HCT116 (cell line): ENCODE data around the gene ADGRG7. TPM values are rescaled to one million over a fixed set of nuclear protein-coding genes. Genes with fewer than 3 reads are reported as not detected.

Experiments
- ATAC-seq: fragments of 200-7000 bp; cut with Tn5 transposase; 2 replicates; pipeline ENCODE4 v1.9.1; 2020; ENCODE audit warnings: mild to moderate bottlenecking, moderate library complexity
- BruUV-seq: library from RNA; stranded (reverse); fragments of 400-500 nt; replicated peaks from 2 replicates; lab custom pipeline; 2021; lab: Mats Ljungman, UMichigan
- CTCF ChIA-PET: fragments of 300-600 bp; sonication (Branson Sonifier 250); formaldehyde crosslinking; loops from one replicate; lab custom pipeline; 2021; ENCODE audit warnings: antibody characterized with exemption; lab: Charles Lee
- POLR2A ChIA-PET: fragments of 300-600, 350-600 bp; sonication (Branson Sonifier 250); formaldehyde crosslinking; loops from one replicate; lab custom pipeline; 2021; ENCODE audit warnings: antibody characterized with exemption; lab: Charles Lee
- RAD21 ChIA-PET, 2 experiments: fragments of 300-600 bp; sonication (Branson Sonifier 250); formaldehyde crosslinking; loops; one replicate each; lab custom pipeline; 2023; ENCODE audit warnings: low total read pairs in 2 of 2; ENCODE audit not compliant: uncharacterized antibody in 2 of 2, unreplicated experiment in 2 of 2, low non-redundant PET in 1 of 2; lab: Charles Lee
- DNase-seq: peaks from one replicate; pipeline ENCODE4 v3.0.0-alpha.2; 2010; ENCODE audit warnings: low read depth, low spot score
- H2AFZ ChIP-seq: fragments of 200-600 bp; shearing (Covaris generic), sonication (generic); 2 replicates; pipeline ENCODE4 v1.6.1; 2017; ENCODE audit warnings: low read depth, mixed run types, mixed read lengths, antibody characterized with exemption, low read length; ENCODE audit not compliant: poor library complexity, severe bottlenecking
- H3K27ac ChIP-seq: 2 replicates; pipeline ENCODE4 v1.5.1; 2012; ENCODE audit warnings: low read depth, low read length
- H3K27me3 ChIP-seq: fragments of 200-600 bp; sonication (generic); 2 replicates; pipeline ENCODE4 v1.6.1; 2016; ENCODE audit warnings: mixed run types, low read length, mixed read lengths; ENCODE audit not compliant: insufficient read depth
- H3K36me3 ChIP-seq, 2 experiments: fragments of 200-500 bp in 1 of 2; fragments of 200-600 bp in 1 of 2; sonication (Bioruptor generic) in 1 of 2; sonication (generic) in 1 of 2; 2 replicates each; pipeline versions ENCODE4 v1.5.1 to v1.6.1; 2014 to 2016; ENCODE audit warnings: low read length in 2 of 2, inconsistent platforms in 1 of 2, mixed read lengths in 1 of 2, mixed run types in 1 of 2; ENCODE audit not compliant: insufficient read depth in 2 of 2, control insufficient read depth in 1 of 2
- H3K4me1 ChIP-seq, 2 experiments: fragments of 200-600 bp in 1 of 2; sonication (generic) in 1 of 2; 2 replicates each; pipeline versions ENCODE4 v1.5.1 to v1.6.1; 2012 to 2017; ENCODE audit warnings: low read length in 2 of 2, inconsistent platforms in 1 of 2, mild to moderate bottlenecking in 1 of 2, mixed read lengths in 1 of 2, mixed run types in 1 of 2, moderate library complexity in 1 of 2; ENCODE audit not compliant: insufficient read depth in 2 of 2, control insufficient read depth in 1 of 2
- H3K4me2 ChIP-seq: fragments of 200-600 bp; sonication (generic); 2 replicates; pipeline ENCODE4 v1.6.1; 2017; ENCODE audit warnings: mixed run types, low read length, mixed read lengths
- H3K4me3 ChIP-seq, 2 experiments: fragments of 200-600 bp in 1 of 2; sonication (generic) in 1 of 2; replicated peaks in 1 of 2; 2 replicates each; pipeline ENCODE4 v1.5.1; 2011 to 2016; ENCODE audit warnings: low read length in 2 of 2, control low read depth in 1 of 2, low read depth in 1 of 2, mild to moderate bottlenecking in 1 of 2, mixed read lengths in 1 of 2, mixed run types in 1 of 2
- H3K79me2 ChIP-seq: fragments of 200-600 bp; sonication (generic); 2 replicates; pipeline ENCODE4 v1.6.1; 2017; ENCODE audit warnings: mild to moderate bottlenecking, mixed run types, low read length, moderate library complexity, mixed read lengths; ENCODE audit not compliant: insufficient read depth
- H3K9ac ChIP-seq: fragments of 200-600 bp; sonication (generic); 2 replicates; pipeline ENCODE4 v1.6.1; 2016; ENCODE audit warnings: low read length, mixed read lengths
- H3K9me2 ChIP-seq: fragments of 200-600 bp; sonication (generic), shearing (Covaris generic); 2 replicates; pipeline ENCODE4 v1.6.1; 2017; ENCODE audit warnings: mixed run types, mild to moderate bottlenecking, moderate library complexity; ENCODE audit not compliant: insufficient read depth
- H3K9me3 ChIP-seq, 2 experiments: fragments of 200-500 bp in 1 of 2; fragments of 200-600 bp in 1 of 2; sonication (Bioruptor generic) in 1 of 2; sonication (generic) in 1 of 2; 2 replicates each; pipeline ENCODE4 v1.6.1; 2014 to 2017; ENCODE audit warnings: low read length in 2 of 2, mixed read lengths in 2 of 2, inconsistent platforms in 1 of 2, low read depth in 1 of 2, mild to moderate bottlenecking in 1 of 2, mixed run types in 1 of 2, moderate library complexity in 1 of 2; ENCODE audit not compliant: control insufficient read depth in 1 of 2, insufficient read depth in 1 of 2
- H4K20me1 ChIP-seq: fragments of 200-600 bp; sonication (generic), shearing (Covaris generic); 2 replicates; pipeline ENCODE4 v1.6.1; 2017; ENCODE audit warnings: mixed run types, mild to moderate bottlenecking, moderate library complexity; ENCODE audit not compliant: insufficient read depth
- ATF3 ChIP-seq: IDR thresholded peaks from 2 replicates; pipeline ENCODE4 v1.6.1; 2012
- CTCF ChIP-seq, 3 experiments: fragments of 200-600 bp in 1 of 3; sonication (generic) in 1 of 3; IDR thresholded peaks in 2 of 3; conservative IDR thresholded peaks in 1 of 3; 2 replicates each; pipeline ENCODE4 v1.5.1; 2012 to 2017; ENCODE audit warnings: low read depth in 2 of 3, low read length in 2 of 3, antibody characterized with exemption in 1 of 3, borderline replicate concordance in 1 of 3, control low read depth in 1 of 3, mild to moderate bottlenecking in 1 of 3, mixed read lengths in 1 of 3, mixed run types in 1 of 3, moderate library complexity in 1 of 3; ENCODE audit not compliant: insufficient read depth in 1 of 3
- EGR1 ChIP-seq: IDR thresholded peaks from 2 replicates; pipeline ENCODE4 v1.6.1; 2012; ENCODE audit warnings: low read depth
- ELF1 ChIP-seq: IDR thresholded peaks from 2 replicates; pipeline ENCODE4 v1.6.1; 2012; ENCODE audit warnings: low read depth, borderline replicate concordance
- EZH2 ChIP-seq: fragments of 200-600 bp; sonication (generic); IDR thresholded peaks from 2 replicates; pipeline ENCODE4 v1.6.1; 2017; ENCODE audit warnings: antibody characterized with exemption, mixed run types
- FOSL1 ChIP-seq: IDR thresholded peaks from 2 replicates; pipeline ENCODE4 v1.6.1; 2012; ENCODE audit warnings: low read depth
- JUND ChIP-seq: IDR thresholded peaks from 2 replicates; pipeline ENCODE4 v1.6.1; 2012
- RAD21 ChIP-seq: IDR thresholded peaks from 2 replicates; pipeline ENCODE4 v1.6.1; 2012; ENCODE audit warnings: low read depth, mild to moderate bottlenecking
- REST ChIP-seq: IDR thresholded peaks from 2 replicates; pipeline ENCODE4 v1.6.1; 2012; ENCODE audit warnings: low read depth
- SIN3A ChIP-seq: IDR thresholded peaks from 2 replicates; pipeline ENCODE4 v1.6.1; 2012; ENCODE audit warnings: low read depth
- SP1 ChIP-seq: IDR thresholded peaks from 2 replicates; pipeline ENCODE4 v1.6.1; 2012; ENCODE audit warnings: low read depth
- TCF7L2 ChIP-seq: IDR thresholded peaks from 2 replicates; pipeline ENCODE4 v1.7.0; 2011; ENCODE audit warnings: borderline replicate concordance, inconsistent platforms; ENCODE audit not compliant: insufficient read depth, insufficient read length; ENCODE audit errors: extremely low read depth
- ZNF274 ChIP-seq: fragments of 200-500 bp; sonication (Bioruptor generic); IDR thresholded peaks from 2 replicates; pipeline ENCODE4 v1.6.1; 2014; ENCODE audit warnings: mild to moderate bottlenecking, low read depth, low read length, inconsistent platforms
- intact Hi-C: fragments of 100-400 bp; cut with micrococcal nuclease; formaldehyde crosslinking; loops from 2 replicates; pipeline ENCODE4 v1.10.0; 2022
- total RNA-seq: library from RNA; stranded (reverse); gene quantifications from one replicate; pipeline ENCODE4 v1.2.1, GENCODE V29; 2021; ENCODE audit not compliant: unreplicated experiment

The ADGRG7 gene
- total RNA-seq, 1 experiment from 2014 or later = not detected

GRCh38 chr3:100586832-100587231 lies 22.6 kb upstream of the ADGRG7 start:
- peaks cover 0 to 5% of the 10 kb centered on the region in 2 experiments; a peak in 1 of 4 replicates for H3K4me1 ChIP-seq
- H3K9me3 ChIP-seq = no peaks in the 10 kb centered on the region
- ATAC-seq (no peak), DNase-seq (no peak)
- no peaks in the 10 kb centered on the region for H3K9me2 ChIP-seq
- POLR2A ChIA-PET = no interaction called here
- H3K4me2 ChIP-seq = no peak overlapping the region
- intact Hi-C loops = no loop called here
- no peak overlapping the region for H3K9ac ChIP-seq
- H2AFZ ChIP-seq = no peak overlapping the region
- H3K36me3 ChIP-seq = no peaks in the 10 kb centered on the region
- CTCF ChIA-PET = no interaction called here
- H3K4me3 ChIP-seq = no peak overlapping the region
- no peaks in the 10 kb centered on the region for H4K20me1 ChIP-seq
- H3K27ac ChIP-seq = no peak overlapping the region
- RAD21 ChIA-PET = interaction anchor here in 1 of 2 experiments (0.6 kb wide), 1 partner anchor 94 kb away, joined by 3 read pairs; the partner anchor contains the start of gene TMEM45A
- no peaks in the 10 kb centered on the region for H3K27me3 ChIP-seq
- no TSS peak for BruUV-seq
- no peaks in the 10 kb centered on the region for H3K79me2 ChIP-seq
- TF ChIP-seq EZH2 (no peak), ZNF274 (no peak), EGR1 (no peak), SP1 (no peak)
- TF ChIP-seq, all 23 proteins: peak for 0

GRCh38 chr3:100588251-100588650 lies 21.1 kb upstream of the ADGRG7 start:
- Histone ChIP-seq H2AFZ (no peak overlapping the region), H3K4me3 (no peak overlapping the region), H3K36me3 (no peaks in the 10 kb centered on the region), H3K9me3 (no peaks in the 10 kb centered on the region), H3K4me2 (no peak overlapping the region), H3K9ac (no peak overlapping the region), H3K27me3 (no peaks in the 10 kb centered on the region), H3K9me2 (no peaks in the 10 kb centered on the region), H3K27ac (no peak overlapping the region), H3K4me1 (peaks cover 0 to 5% of the 10 kb centered on the region in 2 experiments; a peak in 1 of 4 replicates), H3K79me2 (no peaks in the 10 kb centered on the region), H4K20me1 (no peaks in the 10 kb centered on the region)
- ChIA-PET POLR2A (no interaction called here), RAD21 (interaction anchor here in 1 of 2 experiments (0.7 kb wide), 1 partner anchor 327 kb away, joined by 3 read pairs; the partner anchor contains the start of gene TBC1D23), CTCF (interaction anchor here (2.2 to 5.7 kb wide), 2 partner anchors 15 to 126 kb away, joined by 13 to 107 read pairs; no protein-coding TSS in a partner anchor)
- no peak for TF ChIP-seq ELF1
- no peak for TF ChIP-seq TCF7L2
- no peak for TF ChIP-seq JUND
- TF ChIP-seq REST = no peak
- no peak for TF ChIP-seq SIN3A
- TF ChIP-seq ATF3 = no peak
- TF ChIP-seq SP1 = no peak
- no peak for TF ChIP-seq EGR1
- TF ChIP-seq RAD21 = no peak
- TF ChIP-seq FOSL1 = no peak
- TF ChIP-seq CTCF (IDR thresholded peaks at IDR 0.05 in 2 of 3, conservative IDR thresholded peaks at IDR 0.05 in 1 of 3; ENCODE audit: borderline replicate concordance in 1 of 3, insufficient read depth in 1 of 3, low read depth in 2 of 3, low read length in 2 of 3) = no peak
- no peak for ATAC-seq
- intact Hi-C loops = no loop called here
- BruUV-seq = no TSS peak
- no peak for DNase-seq
